Skin epidermis (tissue), 12 donors: ENCODE results near the gene TMEM169.

Experiments used
- H3K27ac ChIP-seq, 21 experiments: fragments of 200-600 bp; sonication (generic) in 11 of 21; one replicate each; pipeline ENCODE4 v1.5.0; 2020; ENCODE audit warnings: mild to moderate bottlenecking in 3 of 21, inconsistent platforms in 2 of 21, moderate library complexity in 2 of 21
- H3K4me3 ChIP-seq, 7 experiments: fragments of 200-600 bp; sonication (generic) in 2 of 7; one replicate each; pipeline ENCODE4 v1.5.0; 2020; ENCODE audit warnings: inconsistent platforms in 2 of 7, mild to moderate bottlenecking in 2 of 7, moderate library complexity in 1 of 7

TMEM169 gene

DNA sequence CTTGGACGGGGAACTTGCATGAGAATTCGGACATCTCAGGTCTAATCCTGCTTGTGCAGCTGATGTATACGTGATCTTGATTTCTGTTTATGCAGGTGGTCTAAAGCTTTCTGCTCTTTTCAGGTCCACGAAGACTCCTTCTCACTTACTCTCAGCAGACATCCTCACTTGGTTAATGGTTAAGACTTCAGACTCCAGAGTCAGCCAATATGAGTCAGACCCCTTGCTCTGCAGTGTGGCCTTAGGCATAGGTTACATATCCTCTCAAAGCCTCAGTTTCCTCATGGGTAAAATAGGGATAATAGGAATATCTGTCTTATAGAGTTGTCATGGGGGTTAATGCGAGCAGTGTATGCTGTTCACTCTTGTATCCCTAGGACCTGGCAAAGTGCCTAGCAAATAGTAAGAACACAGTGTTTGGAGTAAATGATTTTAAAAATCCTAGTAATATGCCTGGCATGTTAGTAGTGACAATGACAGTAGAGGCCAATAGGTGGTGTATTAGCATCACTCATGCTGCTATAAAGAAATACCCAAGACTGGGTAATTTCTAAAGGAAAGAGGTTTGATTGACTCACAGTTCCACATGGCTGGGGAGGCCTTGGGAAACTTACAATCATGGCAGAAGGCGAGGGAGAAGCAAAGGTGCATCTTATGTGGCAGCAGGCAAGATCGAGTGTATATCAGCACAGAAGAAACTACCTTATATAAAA lies 69.8 kb downstream of the TMEM169 start:
- H3K4me3 ChIP-seq = no peak overlapping the region
- no peak overlapping the region for H3K27ac ChIP-seq
